CD4-positive, alpha-beta T cell treated with Interferon gamma for 1 hour (primary cell): ENCODE results near the gene LRMDA.

Experiments used
- DNase-seq: peaks from one replicate; pipeline ENCODE4 v3.0.0-alpha.2; 2020

LRMDA gene

GRCh38 chr10:76257816-76258215 is 826.4 kb downstream of the LRMDA start:
- no peak for DNase-seq

- no peak for DNase-seq
These were observed 834.2 kb downstream of the LRMDA start for GRCh38 chr10:76265441-76266113.

GRCh38 chr10:76268530-76268929 is 837.1 kb downstream of the LRMDA start:
- no peak for DNase-seq

- DNase-seq: no peak
These were observed 837.5 kb downstream of the LRMDA start for GRCh38 chr10:76268954-76269353.

GRCh38 chr10:76270464-76270863 is 839.0 kb downstream of the LRMDA start:
- no peak for DNase-seq

GRCh38 chr10:76274933-76275332 is 843.5 kb downstream of the LRMDA start:
- no peak for DNase-seq

- no peak for DNase-seq
These were observed 847.5 kb downstream of the LRMDA start for GRCh38 chr10:76278811-76279460.

GRCh38 chr10:76281659-76282058 is 850.2 kb downstream of the LRMDA start:
- DNase-seq: no peak

GRCh38 chr10:76282061-76283025 is 850.9 kb downstream of the LRMDA start:
- no peak for DNase-seq

GRCh38 chr10:76284351-76284750 is 852.9 kb downstream of the LRMDA start:
- no peak for DNase-seq

- no peak for DNase-seq
These were observed 853.6 kb downstream of the LRMDA start for GRCh38 chr10:76285012-76285411.

- no peak for DNase-seq
These were observed 854.1 kb downstream of the LRMDA start for GRCh38 chr10:76285515-76285914.

GRCh38 chr10:76286536-76286935 is 855.1 kb downstream of the LRMDA start:
- no peak for DNase-seq

- DNase-seq: no peak
These were observed 856.4 kb downstream of the LRMDA start for GRCh38 chr10:76287856-76288255.

GRCh38 chr10:76291175-76291574 is 859.8 kb downstream of the LRMDA start:
- no peak for DNase-seq

GRCh38 chr10:76291885-76292284 is 860.5 kb downstream of the LRMDA start:
- DNase-seq: no peak

- DNase-seq: no peak
These were observed 865.5 kb downstream of the LRMDA start for GRCh38 chr10:76296957-76297356.

GRCh38 chr10:76297358-76297757 is 865.9 kb downstream of the LRMDA start:
- DNase-seq: no peak

- DNase-seq: no peak
These were observed 866.4 kb downstream of the LRMDA start for GRCh38 chr10:76297780-76298281.

- DNase-seq: no peak
These were observed 866.9 kb downstream of the LRMDA start for GRCh38 chr10:76298329-76298728.

- DNase-seq: no peak
These were observed 868.1 kb downstream of the LRMDA start for GRCh38 chr10:76299501-76299900.

- DNase-seq: no peak
These were observed 869.8 kb downstream of the LRMDA start for GRCh38 chr10:76301211-76301610.

GRCh38 chr10:76301950-76302349 is 870.5 kb downstream of the LRMDA start:
- DNase-seq: no peak
